Stimulated activated CD8-positive, alpha-beta memory T cell treated with anti-CD3 and anti-CD28 coated beads, Interleukin-15, amount 100 ng/mL, for 4 hours (primary cell): ENCODE data around the gene PIK3R5.

ENCODE experiments used
- DNase-seq, 2 donors: peaks; one replicate each; pipeline ENCODE4 v3.0.0-alpha.2; 2020; ENCODE audit warnings: low read depth in 2 of 2

PIK3R5 gene

DNA sequence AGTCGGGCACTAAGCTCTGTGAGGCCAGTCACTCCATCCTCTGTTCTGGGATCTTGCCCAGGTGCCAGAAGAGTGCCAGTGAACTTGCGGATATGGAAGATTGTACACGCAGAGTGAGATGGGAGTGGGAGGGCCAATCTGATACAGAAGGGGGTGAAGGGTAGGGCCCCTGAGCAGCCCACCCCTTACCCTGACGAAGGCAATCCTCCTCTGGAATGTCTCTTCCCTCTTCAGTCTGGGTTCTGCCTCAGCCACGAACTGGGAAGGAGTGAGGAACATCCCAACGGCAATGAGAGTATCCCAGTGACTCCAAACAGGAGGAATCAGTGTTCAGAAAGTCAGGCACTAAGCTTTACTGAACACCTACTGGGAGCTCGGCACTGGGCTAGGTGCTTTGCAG is 86.1 kb downstream of the PIK3R5 start:
- DNase-seq, result no peak

DNA sequence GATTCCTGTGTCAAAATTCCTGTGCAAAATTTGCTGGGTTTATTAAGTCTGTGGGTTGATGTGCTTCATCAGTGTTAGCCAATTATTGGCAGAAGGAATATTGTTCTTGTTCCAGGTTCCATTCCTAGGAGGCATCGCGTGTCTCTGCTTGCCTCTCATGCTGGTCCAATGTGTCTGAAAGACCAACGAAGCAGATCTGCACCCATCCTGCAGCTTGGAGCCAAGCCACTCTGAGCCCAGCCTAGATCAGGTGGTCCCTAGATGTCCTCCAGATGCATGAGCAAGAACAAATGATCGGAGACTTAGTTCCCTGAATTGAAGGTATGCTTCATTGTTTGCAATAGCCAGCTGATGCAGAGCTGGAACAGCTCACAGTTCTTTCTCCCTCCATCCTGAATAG is 87.5 kb downstream of the PIK3R5 start:
- no peak for DNase-seq

DNA sequence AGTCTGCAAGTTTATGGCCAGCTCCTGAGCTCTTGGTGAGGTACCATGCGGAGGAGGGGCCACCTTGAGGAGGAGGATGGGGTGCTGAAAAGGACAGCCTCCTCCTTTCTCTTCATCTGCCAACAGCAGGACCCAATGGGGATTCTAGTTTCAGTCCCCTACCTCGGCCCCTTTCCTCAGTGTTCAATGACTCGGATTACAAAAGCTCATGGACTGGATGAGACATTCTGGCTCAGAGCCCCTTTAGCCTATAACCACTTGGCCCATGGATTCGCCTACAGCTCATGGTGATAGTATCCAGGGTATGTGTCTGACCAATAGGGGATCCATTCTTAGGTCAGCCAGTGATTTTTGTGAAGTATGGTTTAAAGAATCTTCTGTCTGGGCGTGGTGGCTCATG is 89.5 kb downstream of the PIK3R5 start:
- DNase-seq, result no peak

DNA sequence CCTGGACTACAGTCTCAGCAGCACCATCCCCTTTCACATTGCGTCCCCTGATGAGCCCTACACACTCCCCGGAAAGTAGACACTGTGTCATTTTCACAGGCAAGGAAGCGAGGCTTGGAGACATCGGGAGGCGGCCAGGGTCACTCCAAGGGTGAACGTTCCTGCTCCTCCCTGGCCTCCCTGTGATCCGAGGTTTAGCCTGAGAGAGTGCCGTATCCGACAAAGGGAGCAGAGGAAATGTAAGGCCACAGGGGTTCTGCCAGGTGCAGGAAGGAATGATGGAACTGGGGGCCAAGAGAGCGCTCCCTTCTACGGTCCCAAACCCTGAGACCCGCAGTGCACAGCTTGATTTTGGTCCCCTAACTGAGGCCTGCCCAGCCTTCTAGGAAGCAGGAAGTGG is 90.1 kb downstream of the PIK3R5 start:
- no peak for DNase-seq

DNA sequence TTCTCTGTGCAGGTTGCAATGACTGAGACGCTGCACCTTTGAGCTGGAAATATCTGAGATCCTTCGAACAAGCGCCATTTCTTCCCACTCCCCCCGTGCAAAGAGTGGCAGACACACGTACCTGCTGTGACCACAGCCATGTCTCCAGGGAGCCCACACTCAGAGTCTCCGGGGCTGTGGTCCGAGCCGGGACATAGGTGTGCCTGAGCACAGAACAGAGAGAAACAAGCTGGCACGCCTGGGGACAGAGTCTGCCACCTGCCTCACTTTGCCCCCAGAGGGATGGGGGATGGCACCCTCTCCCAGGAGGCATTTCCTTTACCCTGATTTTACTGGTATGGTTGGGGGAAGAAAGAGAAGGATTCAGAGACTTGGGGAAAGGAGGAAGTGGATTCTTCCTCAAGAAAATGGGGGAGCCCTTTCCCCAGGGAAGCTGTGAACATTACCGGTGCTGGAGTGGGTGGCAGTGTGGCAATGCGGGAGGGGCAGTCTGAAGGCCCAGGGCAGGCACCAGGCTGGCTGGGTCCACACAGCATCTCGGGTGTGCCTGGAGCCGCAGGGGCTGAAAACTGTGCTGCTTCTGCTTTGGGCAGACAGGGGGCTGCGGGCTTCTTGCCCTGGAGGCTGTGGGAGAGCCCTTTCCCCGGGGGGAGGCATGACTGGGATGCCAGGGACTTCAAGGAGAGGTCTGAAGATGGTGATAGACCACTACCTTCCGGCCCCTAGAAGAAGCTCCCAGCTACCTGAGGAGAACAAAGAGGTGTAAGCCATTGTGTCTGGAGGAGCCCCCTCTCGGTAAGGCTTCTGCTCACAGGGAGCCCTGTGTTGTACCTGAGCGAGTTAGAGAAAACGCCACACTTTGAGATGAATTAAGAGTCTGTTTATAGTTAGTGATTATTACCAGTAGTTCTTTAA is 91.4 kb downstream of the PIK3R5 start:
- no peak for DNase-seq

DNA sequence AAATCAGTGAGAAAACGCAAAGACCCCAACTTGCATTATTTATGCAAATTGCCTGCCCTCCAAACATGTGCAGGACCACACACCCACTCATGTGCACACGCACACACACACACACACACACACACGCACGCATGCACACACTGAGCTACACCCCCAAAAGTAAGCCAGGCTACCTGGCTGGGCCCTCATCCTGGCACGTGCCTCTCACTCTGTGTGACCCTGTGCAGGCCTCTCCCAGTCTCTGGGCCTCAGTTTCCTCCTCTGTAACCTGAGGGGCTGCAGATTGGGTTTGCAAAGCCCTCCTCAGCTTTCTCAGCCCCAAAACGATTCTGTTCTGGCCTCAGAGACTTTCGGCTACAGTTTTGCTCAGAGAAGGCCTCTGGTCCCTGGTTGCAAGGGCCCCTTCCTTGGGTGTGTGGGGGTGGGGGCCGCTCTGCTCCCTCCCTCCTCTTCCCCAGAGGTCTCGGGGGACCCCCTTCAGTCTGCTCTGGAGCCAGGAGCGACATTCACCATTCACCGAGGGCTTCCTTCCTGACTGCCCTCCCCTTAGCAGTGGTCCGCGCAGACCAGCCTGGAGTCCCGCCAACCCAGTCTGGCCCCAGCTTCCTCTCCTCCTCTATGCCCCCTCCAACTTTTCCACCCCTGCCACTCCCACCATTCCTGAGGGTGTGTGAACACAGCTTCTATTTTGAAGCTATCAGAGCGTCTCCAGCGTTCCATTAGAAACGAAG is 92.6 kb downstream of the PIK3R5 start:
- no peak for DNase-seq

DNA sequence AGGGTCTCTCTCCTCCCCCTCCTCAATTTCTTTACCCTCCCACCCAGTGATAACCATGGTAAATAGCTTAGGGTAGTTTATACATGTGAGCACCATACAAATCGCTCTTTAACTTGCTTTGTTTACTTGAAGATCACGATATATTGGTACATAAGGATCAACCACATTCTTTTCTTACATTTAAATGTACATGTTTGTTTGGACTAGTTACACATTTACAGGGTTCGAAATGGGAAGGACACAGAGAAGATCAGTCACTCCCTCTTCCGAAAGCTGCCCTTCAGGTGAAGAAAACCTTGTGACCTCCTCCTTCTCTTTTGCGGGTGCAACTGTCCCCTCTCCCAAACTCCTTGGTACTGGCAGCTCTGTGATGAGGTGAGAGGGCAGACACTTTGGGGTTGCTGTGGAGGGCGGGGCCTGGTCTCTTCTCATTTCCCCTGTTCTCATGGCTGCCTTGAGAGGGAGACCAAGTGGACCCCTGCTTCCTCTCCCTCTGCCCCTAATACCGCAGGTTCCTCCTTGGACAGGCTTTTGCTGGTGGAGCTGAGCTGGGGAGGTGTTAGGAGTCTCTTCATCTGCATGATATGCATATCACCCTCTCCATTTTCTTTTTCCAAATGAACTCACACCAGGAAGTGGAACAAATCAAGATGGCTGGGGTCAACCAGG is 93.3 kb downstream of the PIK3R5 start:
- no peak for DNase-seq

DNA sequence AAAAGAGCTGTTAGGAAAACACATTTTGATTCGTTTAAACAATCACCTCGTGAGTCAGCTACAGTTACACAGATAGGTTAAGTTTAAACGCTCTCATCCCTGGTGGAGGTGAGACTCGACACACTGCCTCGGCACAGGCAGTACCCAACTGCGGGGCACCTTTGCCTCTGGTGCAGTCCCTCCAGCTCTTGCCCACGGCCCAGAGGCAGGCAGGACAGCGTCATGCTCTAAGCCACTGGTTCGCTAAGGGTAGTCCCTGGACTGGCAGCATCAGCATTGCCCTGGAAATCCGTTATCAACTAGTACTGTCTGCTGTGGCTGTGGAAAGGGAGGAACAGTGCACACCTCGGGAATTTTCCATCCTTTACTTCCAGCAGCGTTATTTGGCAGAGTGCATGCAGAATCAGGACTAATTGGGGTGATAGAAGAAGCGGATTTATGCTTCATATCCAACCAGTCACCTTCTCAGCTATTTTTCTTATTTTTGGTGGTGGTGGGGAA is 94.4 kb downstream of the PIK3R5 start:
- no peak for DNase-seq

DNA sequence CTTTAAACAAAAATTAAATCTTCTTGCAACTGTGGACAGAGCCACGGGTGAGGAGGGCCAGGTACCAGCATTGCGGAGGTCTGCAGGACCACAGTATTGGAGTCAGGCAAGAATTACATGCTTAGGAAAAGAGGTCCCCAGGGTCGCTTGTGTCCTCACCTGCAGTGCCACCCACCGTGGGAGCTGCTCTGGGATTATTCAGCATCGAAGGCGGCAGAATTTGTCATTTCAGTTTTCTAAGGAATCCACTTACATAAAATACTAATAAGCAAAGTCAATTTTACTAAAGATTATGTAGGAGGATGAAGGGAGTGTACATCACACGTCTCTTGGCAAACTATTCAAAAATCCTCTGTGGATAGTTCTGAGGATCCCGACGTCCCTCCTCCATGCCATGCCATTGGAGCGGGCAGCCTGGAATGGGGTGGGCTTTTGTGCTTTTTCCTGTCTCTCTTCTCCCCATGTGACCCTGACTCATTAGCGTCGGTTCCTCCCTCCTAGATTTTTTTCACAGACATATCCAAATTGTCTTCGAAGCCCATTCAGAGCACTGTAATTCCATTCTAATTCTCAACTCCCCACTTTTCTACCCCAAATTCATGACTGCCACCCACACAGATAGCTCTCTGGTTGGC is 95.0 kb downstream of the PIK3R5 start:
- no peak for DNase-seq

DNA sequence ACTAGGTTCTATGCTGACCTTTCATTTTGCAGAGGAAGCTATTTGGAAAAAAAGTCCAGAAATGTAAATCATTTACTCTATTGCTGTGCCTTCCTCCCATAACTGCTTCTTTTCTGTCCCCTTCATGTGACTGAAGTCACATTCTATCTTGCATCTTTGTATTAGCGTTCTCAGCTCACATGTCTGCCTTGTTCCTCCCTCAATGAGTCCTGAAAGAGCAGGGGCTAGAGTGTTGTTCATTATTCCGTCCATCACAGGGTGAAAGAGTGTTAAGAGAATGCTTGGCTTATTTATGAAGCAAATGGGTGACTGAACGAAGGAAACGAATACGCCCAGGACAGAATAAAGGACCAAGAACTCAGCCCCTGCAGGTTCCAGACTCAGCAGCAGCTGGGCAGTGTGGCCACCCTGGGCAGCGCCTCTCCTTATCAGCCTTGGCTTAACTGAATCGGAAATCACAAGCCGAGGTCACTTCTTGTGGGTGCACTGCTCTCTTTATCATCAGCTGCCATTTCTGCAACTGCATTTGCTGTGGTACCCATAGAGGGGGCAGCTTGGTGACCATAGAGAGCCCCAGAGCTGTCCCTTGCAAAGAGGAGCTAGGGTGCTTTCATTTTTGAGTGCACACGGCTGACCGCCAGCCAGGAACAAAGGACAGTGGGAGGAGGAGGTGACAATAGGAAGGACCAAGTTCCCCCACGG is 96.2 kb downstream of the PIK3R5 start:
- no peak for DNase-seq

DNA sequence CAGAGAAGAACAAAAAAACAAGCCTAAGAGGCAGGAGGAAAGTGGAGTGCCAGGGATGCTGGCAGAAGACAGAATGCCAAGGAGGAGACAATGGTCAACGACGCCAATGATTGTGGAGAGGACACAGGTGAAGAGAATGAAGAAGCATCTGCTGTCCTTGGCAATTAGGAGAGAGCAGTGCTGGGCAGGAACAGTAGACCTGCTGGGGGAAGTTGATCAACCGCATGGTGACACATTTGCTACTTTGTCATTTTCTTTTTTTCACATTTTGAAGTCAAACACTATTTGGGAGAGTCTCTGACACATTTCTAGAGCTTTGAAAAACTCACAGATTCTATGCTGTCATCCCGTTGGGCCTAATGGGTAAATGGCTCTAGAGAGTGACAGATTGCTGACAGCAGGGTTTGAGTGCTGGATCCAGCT is 97.0 kb downstream of the PIK3R5 start:
- DNase-seq, result no peak

DNA sequence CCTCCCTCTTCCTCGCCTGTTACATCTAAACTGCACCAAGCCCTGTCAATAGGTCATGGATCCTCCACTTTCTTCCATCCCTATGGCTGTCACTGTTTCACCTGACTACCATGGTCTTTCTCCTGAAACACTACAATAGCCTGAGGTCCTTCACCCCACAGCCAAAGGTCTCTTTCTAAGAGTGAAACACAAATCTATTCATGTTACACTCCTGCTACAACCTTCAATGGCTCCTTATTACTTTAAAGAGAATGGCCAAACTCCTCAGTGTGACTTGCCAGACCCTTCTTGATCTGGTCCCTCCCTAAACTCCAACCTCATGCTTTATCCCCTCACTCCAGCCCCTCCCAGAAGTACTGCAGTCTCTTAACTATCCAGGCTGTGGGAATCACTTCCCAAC is 97.4 kb downstream of the PIK3R5 start:
- no peak for DNase-seq

DNA sequence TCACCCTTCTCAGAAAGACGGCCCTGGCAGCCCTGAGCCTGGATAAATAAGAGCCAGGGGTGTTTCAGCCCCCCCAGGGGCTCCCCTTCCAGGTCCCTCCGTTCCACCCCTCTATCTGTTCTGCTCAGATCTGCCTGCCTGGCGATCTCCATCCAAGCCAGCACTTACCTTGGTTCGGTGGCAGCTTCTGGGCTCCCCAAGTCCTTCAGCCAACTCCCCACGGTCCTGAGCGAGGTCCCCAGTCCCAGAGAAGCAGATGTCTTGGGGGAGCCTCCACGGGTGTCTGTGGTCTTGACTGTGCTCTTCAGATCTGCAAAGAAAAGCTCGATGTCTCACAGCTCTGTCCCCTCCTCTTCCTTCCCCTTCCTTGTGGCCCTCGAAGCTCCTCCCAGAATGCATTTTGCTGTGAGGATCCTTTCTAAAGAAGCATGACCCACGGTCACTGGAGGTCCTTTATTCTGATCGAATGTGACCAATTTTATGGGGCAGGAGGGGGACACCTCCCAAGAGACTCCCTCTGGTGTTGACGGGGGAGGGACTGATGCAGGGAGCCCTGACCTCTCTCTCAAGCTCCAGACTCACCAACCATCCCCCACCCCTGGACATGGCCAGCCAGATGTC is 98.0 kb downstream of the PIK3R5 start, which contains the start of gene PIK3R6:
TSS of gene PIK3R6 (minus strand) at position 314 of the 621 bp plus-strand sequence. CDS start 17,880 bp downstream, outside the sequence.
- DNase-seq, result no peak

DNA sequence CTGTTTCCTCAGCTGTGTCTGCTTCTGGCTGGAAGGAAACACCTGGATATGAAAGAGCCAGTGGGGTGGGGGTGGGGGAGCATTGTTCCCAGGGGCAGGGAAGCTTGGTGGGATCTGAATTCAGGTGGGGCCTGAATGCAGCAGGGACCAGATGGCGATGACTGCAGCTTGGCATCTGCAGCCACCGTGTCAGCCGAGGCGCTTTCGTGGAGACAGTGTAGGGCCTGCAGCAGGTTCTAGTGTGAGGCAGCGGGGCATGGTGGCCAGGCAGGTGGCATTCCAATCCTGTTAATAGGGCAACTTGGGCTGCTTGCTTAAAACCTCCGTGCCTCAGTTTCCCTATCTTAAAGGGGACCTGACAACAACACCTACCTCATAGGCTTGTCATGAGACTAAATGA is 99.7 kb downstream of the PIK3R5 start:
- no peak for DNase-seq

DNA sequence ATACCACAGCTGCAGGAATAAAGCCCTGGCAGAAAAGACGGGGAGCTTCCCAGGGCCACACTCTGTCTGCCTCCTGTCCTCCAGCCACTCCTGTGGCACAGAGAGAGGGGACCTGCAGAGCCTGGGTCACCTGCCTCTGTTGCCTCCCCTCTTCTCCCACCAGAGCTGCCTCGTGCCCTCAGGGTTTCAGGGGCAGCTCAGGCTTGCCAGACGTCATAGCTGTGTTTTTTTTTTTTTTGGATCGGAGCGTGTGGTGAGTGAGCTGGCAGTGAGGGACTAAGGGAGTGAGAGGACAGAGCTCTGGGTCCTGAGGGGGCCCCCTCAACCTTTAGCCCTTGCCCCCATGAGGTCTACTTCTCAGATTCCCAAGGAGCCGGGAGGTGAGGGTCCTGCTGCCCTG is 100.1 kb downstream of the PIK3R5 start:
- DNase-seq, result no peak

DNA sequence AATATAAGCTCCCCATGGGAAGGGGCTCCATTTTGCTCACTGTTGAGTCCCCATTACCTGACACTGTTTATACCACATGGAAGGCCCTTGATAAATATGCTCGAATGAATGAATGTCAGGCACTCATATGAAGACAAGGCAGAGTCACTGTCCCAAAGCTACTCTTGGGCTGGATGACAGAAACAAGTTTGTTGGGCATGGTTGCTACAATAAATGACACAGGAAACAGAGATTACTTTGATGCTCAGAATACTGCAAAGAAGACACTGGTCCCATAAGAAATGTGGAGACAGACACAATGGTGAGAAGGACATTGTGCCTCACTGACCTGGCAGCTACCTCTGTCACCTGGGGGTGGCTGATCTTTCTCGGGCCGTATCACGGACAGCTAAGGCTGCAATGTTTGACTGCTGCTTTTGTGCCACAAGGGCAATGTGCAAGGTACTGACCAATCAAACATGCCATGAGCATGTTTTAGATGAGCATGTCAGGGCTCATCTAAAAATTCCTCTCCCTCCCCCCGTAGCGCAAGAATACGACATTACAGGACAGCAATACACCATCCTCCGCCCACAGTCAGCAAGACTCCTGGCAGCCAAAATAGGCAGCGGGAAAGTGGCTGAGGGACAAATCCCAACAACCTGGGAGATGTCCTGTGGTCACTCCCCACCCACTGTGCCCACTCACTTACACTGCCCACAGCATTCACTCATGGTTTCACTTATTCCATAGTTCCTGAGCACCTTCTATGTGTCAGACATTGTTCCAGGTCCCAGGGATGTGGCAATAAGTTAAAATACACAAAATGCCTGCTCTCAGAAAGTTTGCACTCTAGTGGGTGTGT is 103.1 kb downstream of the PIK3R5 start:
- no peak for DNase-seq

DNA sequence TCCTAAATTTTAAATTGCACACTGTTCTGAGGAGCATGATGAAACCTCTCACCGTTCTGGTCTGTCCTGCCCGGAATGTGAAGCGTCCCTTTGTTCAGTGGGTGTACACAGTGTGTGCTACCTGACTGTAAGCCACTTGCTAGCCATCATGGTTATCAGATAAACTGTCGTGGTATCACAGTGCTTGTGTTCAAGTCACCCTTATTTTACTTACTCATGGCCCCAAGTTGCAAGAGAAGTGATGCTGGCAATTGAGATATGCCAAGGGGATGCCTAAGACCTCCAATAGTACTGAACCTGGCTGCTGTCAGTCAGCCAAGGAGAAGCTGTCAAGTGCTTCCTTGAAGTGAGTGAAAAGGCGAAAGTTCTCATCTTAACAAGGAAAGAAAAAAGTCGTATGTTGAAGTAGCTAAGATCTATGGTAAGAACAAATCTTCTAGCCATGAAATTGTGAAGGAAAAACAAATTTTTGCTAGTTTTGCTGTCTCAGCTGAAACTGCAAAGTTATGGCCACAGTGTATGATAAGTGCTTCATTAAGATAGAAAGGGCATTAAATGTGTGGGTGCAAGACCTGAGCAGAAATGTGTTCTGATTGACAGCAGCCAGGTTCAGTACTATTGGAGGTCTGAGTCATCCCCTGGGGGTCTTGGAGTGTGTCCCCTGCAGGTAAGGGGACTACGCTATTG is 103.9 kb downstream of the PIK3R5 start:
- no peak for DNase-seq

DNA sequence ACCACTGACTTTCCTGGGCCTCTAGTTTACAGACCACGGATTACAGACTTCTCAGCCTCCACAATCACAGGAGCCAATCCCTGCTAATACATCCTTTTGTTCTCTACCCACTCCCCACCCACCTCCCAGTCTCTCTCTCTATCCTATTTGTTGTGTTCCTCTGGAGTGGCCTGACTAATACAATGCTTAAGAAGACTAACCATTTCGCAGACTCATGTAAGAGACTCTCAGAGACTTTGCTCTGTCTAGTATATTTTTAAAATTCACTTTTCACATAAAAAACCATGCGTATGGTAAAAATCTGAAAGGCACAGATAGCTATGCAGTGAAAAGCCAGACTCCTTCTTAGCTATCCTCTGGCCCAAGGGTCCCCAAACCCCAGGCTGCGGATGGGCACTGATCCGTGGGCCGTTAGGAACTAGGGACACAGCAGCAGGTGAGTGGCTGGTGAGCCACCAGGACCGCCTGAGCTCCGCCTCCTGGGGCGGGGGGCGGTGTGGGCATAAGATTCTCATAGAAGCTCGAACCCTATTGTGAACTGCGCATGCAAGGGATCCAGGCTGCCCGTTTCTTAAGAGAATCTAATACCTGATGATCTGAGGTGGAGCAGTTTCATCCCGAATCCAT is 105.6 kb downstream of the PIK3R5 start:
- no peak for DNase-seq
